Uterus (tissue), 2 donors: ENCODE results near the gene CNTLN.

Experiments
- CTCF ChIP-seq, 4 experiments: fragments of 200-600 bp in 2 of 4; fragments of 450-650 bp in 2 of 4; sonication (generic) in 2 of 4; IDR thresholded peaks; one replicate each; pipeline ENCODE4 v1.5.1; 2016 to 2019; ENCODE audit warnings: antibody characterized with exemption in 4 of 4, mild to moderate bottlenecking in 2 of 4, moderate library complexity in 1 of 4
- POLR2A ChIP-seq, 2 donors: fragments of 450-650 bp; IDR thresholded peaks; one replicate each; pipeline ENCODE4 v1.6.1; 2016; ENCODE audit warnings: antibody characterized with exemption in 2 of 2, mild to moderate bottlenecking in 1 of 2, moderate library complexity in 1 of 2

DNA sequence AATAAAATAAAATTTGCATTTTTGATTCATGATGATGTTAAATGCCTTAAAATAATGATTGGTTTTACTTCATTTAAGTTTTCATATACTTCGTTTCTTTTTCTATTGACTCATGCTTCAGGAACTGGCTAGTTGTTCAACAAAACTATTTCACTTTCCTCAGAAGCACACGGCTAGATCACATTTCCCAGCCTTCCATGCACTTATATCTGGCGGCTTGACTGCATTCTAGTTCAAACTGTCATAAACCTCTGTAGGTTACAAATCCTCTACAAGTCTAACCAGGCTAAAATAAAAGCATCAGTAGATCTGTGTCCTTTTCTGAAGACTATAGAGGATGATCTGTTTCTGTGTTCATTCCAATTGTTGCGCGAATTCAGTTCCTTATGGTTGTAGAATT lies 46.3 kb upstream of the CNTLN start:
- TF ChIP-seq POLR2A (IDR thresholded peaks at IDR 0.05), result no peak
- TF ChIP-seq CTCF (IDR thresholded peaks at IDR 0.05), result no peak
